ENCODE results near the gene SEMA3B. TPM values are rescaled to one million over a fixed set of nuclear protein-coding genes. Genes with fewer than 3 reads are reported as not detected.

SEMA3B gene
- total RNA-seq, 1 donor from 2014 or later = 22.1 TPM

- peak; percentile 99 for DNase-seq (ENCODE audit: low spot score)
These were observed 23.5 kb downstream of the SEMA3B start, which contains the start of gene IFRD2 for GRCh38 chr3:50292159-50293078. IFRD2 (minus strand) TSS chr3:50292429; CDS start chr3:50292274, 155 bp downstream.

- DNase-seq (ENCODE audit: low spot score) = no peak
These were observed 24.3 kb downstream of the SEMA3B start for GRCh38 chr3:50293079-50293801.

- DNase-seq (ENCODE audit: low spot score) = no peak
These were observed 25.1 kb downstream of the SEMA3B start for GRCh38 chr3:50294089-50294488.

- DNase-seq (ENCODE audit: low spot score) = no peak
These were observed 25.8 kb downstream of the SEMA3B start for GRCh38 chr3:50294492-50295403.

- DNase-seq (ENCODE audit: low spot score) = no peak
These were observed 26.8 kb downstream of the SEMA3B start for GRCh38 chr3:50295553-50296431.

GRCh38 chr3:50296721-50297383, 27.9 kb downstream of the SEMA3B start:
- DNase-seq (ENCODE audit: low spot score) = no peak

- no peak for DNase-seq (ENCODE audit: low spot score)
These were observed 28.4 kb downstream of the SEMA3B start for GRCh38 chr3:50297384-50297775.

GRCh38 chr3:50297896-50298725, 29.2 kb downstream of the SEMA3B start:
- DNase-seq (ENCODE audit: low spot score) = no peak

GRCh38 chr3:50298836-50299637, 30.1 kb downstream of the SEMA3B start, which contains the start of the genes HYAL3 and NAA80:
HYAL3 (minus strand) TSS chr3:50299405; CDS start chr3:50295602, 3,803 bp downstream.
NAA80 (minus strand) TSS chr3:50299405; CDS start chr3:50297463, 1,942 bp downstream.
- DNase-seq (ENCODE audit: low spot score) = peak; percentile 100

GRCh38 chr3:50299638-50299928, 30.6 kb downstream of the SEMA3B start:
- DNase-seq (ENCODE audit: low spot score) = no peak

GRCh38 chr3:50299929-50300680, 31.2 kb downstream of the SEMA3B start:
- DNase-seq (ENCODE audit: low spot score) = no peak

GRCh38 chr3:50300681-50301254, 31.8 kb downstream of the SEMA3B start:
- no peak for DNase-seq (ENCODE audit: low spot score)

- no peak for DNase-seq (ENCODE audit: low spot score)
These were observed 33.4 kb downstream of the SEMA3B start for GRCh38 chr3:50302095-50303012.

GRCh38 chr3:50303013-50303815, 34.3 kb downstream of the SEMA3B start, which contains the start of gene HYAL1:
HYAL1 (minus strand) TSS chr3:50303574; CDS start chr3:50302956, 618 bp downstream.
- DNase-seq (ENCODE audit: low spot score) = no peak

GRCh38 chr3:50304601-50305000, 35.7 kb downstream of the SEMA3B start:
- DNase-seq (ENCODE audit: low spot score) = no peak
